A673 (cell line): ENCODE results near the gene ZNF205.

Experiments
- EZH2 ChIP-seq: fragments of 200-600 bp; sonication (generic); IDR thresholded peaks from 2 replicates; pipeline ENCODE4 v1.6.1; 2017; ENCODE audit warnings: borderline replicate concordance, low read depth, mild to moderate bottlenecking, mixed read lengths, antibody characterized with exemption, low read length; ENCODE audit not compliant: poor library complexity, severe bottlenecking
- TF ChIP-seq, protein P1 (sequence below): fragments of 300-800, 200-600 bp; sonication (generic); conservative IDR thresholded peaks from 2 replicates; pipeline ENCODE4 v1.5.1; 2017; ENCODE audit warnings: low read depth, mild to moderate bottlenecking, antibody characterized with exemption, low read length, moderate library complexity, mixed read lengths

DNA sequence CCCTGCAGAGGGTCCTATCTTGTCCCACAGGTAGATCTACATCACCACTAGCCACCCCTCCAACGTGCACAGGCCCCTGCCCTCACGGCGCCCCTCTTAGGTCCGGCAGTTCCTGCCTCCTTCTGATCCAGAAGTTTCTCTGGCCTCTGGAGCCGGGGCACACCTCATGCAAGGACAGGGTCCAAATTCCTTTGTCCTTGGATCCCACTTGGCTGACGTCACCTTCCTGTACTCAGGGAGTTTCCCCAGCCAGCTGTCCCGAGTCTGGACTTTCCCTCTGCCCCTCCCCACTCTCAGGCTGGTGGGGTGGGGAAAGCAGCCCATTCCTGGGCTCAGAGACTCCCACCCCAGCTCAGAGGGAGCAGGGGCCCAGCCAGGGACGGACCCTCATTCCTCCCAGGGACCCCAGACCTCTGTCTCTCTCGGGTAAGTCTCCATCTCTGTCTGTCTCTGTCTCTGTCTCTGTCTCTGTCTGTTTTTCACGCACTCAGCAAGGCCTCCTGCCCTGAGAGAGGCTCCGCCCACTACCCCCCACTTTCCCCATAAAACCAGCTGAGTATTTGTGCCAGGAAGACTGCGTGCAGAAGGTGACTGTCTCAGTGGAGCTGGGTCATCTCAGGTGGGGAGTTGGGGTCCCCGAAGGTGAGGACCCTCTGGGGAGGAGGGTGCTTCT is 47.2 kb upstream of the ZNF205 start, which contains the start of gene IL32:
- TF ChIP-seq, protein P1, sequence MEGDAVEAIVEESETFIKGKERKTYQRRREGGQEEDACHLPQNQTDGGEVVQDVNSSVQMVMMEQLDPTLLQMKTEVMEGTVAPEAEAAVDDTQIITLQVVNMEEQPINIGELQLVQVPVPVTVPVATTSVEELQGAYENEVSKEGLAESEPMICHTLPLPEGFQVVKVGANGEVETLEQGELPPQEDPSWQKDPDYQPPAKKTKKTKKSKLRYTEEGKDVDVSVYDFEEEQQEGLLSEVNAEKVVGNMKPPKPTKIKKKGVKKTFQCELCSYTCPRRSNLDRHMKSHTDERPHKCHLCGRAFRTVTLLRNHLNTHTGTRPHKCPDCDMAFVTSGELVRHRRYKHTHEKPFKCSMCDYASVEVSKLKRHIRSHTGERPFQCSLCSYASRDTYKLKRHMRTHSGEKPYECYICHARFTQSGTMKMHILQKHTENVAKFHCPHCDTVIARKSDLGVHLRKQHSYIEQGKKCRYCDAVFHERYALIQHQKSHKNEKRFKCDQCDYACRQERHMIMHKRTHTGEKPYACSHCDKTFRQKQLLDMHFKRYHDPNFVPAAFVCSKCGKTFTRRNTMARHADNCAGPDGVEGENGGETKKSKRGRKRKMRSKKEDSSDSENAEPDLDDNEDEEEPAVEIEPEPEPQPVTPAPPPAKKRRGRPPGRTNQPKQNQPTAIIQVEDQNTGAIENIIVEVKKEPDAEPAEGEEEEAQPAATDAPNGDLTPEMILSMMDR: no peak
- TF ChIP-seq EZH2: no peak
